Smooth muscle cell (in vitro differentiated cells): ENCODE results near the gene DNAJC6. TPM values are rescaled to one million over a fixed set of nuclear protein-coding genes. Genes with fewer than 3 reads are reported as not detected.

Source experiments
- DNase-seq: peaks from one replicate; lab custom pipeline; 2025; ENCODE audit not compliant: unreplicated experiment; lab: John Stamatoyannopoulos, UW
- H2AFZ ChIP-seq: fragments of 200-600 bp; sonication (generic); 2 replicates; pipeline ENCODE4 v1.6.0; 2016; ENCODE audit warnings: antibody characterized with exemption, low read depth, mild to moderate bottlenecking
- H3F3A ChIP-seq: fragments of 200-600 bp; sonication (generic); 2 replicates; pipeline ENCODE4 v1.6.0; 2017; ENCODE audit warnings: antibody characterized with exemption, low read depth
- H3K27ac ChIP-seq: fragments of 200-600 bp; sonication (generic); 2 replicates; pipeline ENCODE4 v1.5.1; 2016; ENCODE audit warnings: low read depth, mild to moderate bottlenecking
- H3K27me3 ChIP-seq: fragments of 200-600 bp; sonication (generic); 2 replicates; pipeline ENCODE4 v1.6.1; 2016; ENCODE audit warnings: low read depth, mild to moderate bottlenecking
- H3K36me3 ChIP-seq: fragments of 200-600 bp; sonication (generic); 2 replicates; pipeline ENCODE4 v1.5.1; 2016; ENCODE audit warnings: low read depth
- H3K4me1 ChIP-seq: fragments of 200-600 bp; sonication (generic); 2 replicates; pipeline ENCODE4 v1.5.1; 2016; ENCODE audit warnings: low read depth
- H3K4me2 ChIP-seq: fragments of 200-600 bp; sonication (generic); 2 replicates; pipeline ENCODE4 v1.6.0; 2016; ENCODE audit warnings: mild to moderate bottlenecking
- H3K4me3 ChIP-seq: fragments of 200-600 bp; sonication (generic); 2 replicates; pipeline ENCODE4 v1.5.1; 2016; ENCODE audit warnings: mild to moderate bottlenecking
- H3K79me2 ChIP-seq: fragments of 200-600 bp; sonication (generic); 2 replicates; pipeline ENCODE4 v1.6.0; 2016; ENCODE audit warnings: low read depth, mild to moderate bottlenecking
- H3K9ac ChIP-seq: fragments of 200-600 bp; sonication (generic); 2 replicates; pipeline ENCODE4 v1.6.0; 2016; ENCODE audit warnings: low read depth
- H3K9me3 ChIP-seq: fragments of 200-600 bp; sonication (generic); replicated peaks from 2 replicates; pipeline ENCODE4 v1.5.1; 2016; ENCODE audit warnings: low read depth
- H4K20me1 ChIP-seq: fragments of 200-600 bp; sonication (generic); 2 replicates; pipeline ENCODE4 v1.6.0; 2016; ENCODE audit warnings: low read depth
- WGBS: methylation state at CpG from one replicate; pipeline ENCODE4 v1.1.7; 2016; ENCODE audit warnings: low lambda C conversion rate; 5-methylcytosine and 5-hydroxymethylcytosine counted together
- polyA plus RNA-seq: library from polyadenylated mRNA; unstranded; fragments of >200 nt; fragmentation: Nextera tagmentation; extraction: Ambion mirVana; gene quantifications from 2 replicates; pipeline ENCODE4 v1.2.1, GENCODE V29; 2016
- total RNA-seq: library from RNA; depleted of rRNA; stranded (reverse); fragments of >200 nt; gene quantifications from 2 replicates; pipeline ENCODE4 v1.2.3, GENCODE V29; 2014
- TF ChIP-seq, protein P1 (sequence below): fragments of 200-600 bp; sonication (generic); IDR thresholded peaks from 2 replicates; pipeline ENCODE4 v1.5.1; 2017; ENCODE audit warnings: borderline replicate concordance, mild to moderate bottlenecking, antibody characterized with exemption; ENCODE audit not compliant: insufficient read depth, poor library complexity, severe bottlenecking

The DNAJC6 gene
- total and polyA plus RNA-seq, 2 experiments from 2014 or later = 0.70 to 7.8 TPM

- H3K9me3 ChIP-seq = no peaks in the 10 kb centered on the region
- H3K27me3 ChIP-seq = no peaks in the 10 kb centered on the region
- TF ChIP-seq, protein P1, sequence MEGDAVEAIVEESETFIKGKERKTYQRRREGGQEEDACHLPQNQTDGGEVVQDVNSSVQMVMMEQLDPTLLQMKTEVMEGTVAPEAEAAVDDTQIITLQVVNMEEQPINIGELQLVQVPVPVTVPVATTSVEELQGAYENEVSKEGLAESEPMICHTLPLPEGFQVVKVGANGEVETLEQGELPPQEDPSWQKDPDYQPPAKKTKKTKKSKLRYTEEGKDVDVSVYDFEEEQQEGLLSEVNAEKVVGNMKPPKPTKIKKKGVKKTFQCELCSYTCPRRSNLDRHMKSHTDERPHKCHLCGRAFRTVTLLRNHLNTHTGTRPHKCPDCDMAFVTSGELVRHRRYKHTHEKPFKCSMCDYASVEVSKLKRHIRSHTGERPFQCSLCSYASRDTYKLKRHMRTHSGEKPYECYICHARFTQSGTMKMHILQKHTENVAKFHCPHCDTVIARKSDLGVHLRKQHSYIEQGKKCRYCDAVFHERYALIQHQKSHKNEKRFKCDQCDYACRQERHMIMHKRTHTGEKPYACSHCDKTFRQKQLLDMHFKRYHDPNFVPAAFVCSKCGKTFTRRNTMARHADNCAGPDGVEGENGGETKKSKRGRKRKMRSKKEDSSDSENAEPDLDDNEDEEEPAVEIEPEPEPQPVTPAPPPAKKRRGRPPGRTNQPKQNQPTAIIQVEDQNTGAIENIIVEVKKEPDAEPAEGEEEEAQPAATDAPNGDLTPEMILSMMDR = no peak
- H3K4me1 ChIP-seq = peaks cover 42% of the 10 kb centered on the region
- no peak overlapping the region for H3K9ac ChIP-seq
- peak overlapping the region; percentile 77 for H3K4me2 ChIP-seq
- H3K36me3 ChIP-seq = no peaks in the 10 kb centered on the region
- H3K79me2 ChIP-seq = peaks cover 5% of the 10 kb centered on the region
- no peak overlapping the region for H3K4me3 ChIP-seq
- peak overlapping the region; percentile 32 for H3K27ac ChIP-seq
- 8% methylated on average over 5 of the region's 5 CpGs for WGBS
- peaks cover 5% of the 10 kb centered on the region for H3F3A ChIP-seq
- DNase-seq = no peak
- H4K20me1 ChIP-seq = no peaks in the 10 kb centered on the region
- H2AFZ ChIP-seq = peak overlapping the region; percentile 57
Observed at GRCh38 chr1:65278376-65279069, 30.8 kb upstream of the DNAJC6 start.

GRCh38 chr1:65279070-65279779, 30.1 kb upstream of the DNAJC6 start:
- peak overlapping the region; percentile 57 for H2AFZ ChIP-seq

GRCh38 chr1:65281846-65282245, 27.5 kb upstream of the DNAJC6 start:
- Histone ChIP-seq H3K9ac (no peak overlapping the region), H3K9me3 (no peaks in the 10 kb centered on the region), H3F3A (peaks cover 5% of the 10 kb centered on the region), H3K27me3 (no peaks in the 10 kb centered on the region), H4K20me1 (no peaks in the 10 kb centered on the region), H3K4me1 (peaks cover 40% of the 10 kb centered on the region), H3K27ac (no peak overlapping the region), H2AFZ (no peak overlapping the region), H3K36me3 (no peaks in the 10 kb centered on the region), H3K4me3 (no peak overlapping the region), H3K79me2 (no peaks in the 10 kb centered on the region), H3K4me2 (no peak overlapping the region)
- TF ChIP-seq, protein P1 = no peak
- DNase-seq = no peak
- 100% methylated on average over 6 of the region's 6 CpGs for WGBS

More at GRCh38 chr1:65279070-65279779, 30.1 kb upstream of the DNAJC6 start:
- no peaks in the 10 kb centered on the region for H3K27me3 ChIP-seq
- H3K79me2 ChIP-seq = peaks cover 5% of the 10 kb centered on the region
- no peak overlapping the region for H3K27ac ChIP-seq
- peaks cover 42% of the 10 kb centered on the region for H3K4me1 ChIP-seq
- H3K9ac ChIP-seq = no peak overlapping the region
- TF ChIP-seq, protein P1 = no peak
- DNase-seq = no peak
- no peaks in the 10 kb centered on the region for H4K20me1 ChIP-seq
- H3K4me3 ChIP-seq = no peak overlapping the region
- no peaks in the 10 kb centered on the region for H3K9me3 ChIP-seq
- 18% methylated on average over 5 of the region's 5 CpGs for WGBS
- H3K36me3 ChIP-seq = no peaks in the 10 kb centered on the region
- peak overlapping the region; percentile 77 for H3K4me2 ChIP-seq
- H3F3A ChIP-seq = peaks cover 5% of the 10 kb centered on the region

DNA sequence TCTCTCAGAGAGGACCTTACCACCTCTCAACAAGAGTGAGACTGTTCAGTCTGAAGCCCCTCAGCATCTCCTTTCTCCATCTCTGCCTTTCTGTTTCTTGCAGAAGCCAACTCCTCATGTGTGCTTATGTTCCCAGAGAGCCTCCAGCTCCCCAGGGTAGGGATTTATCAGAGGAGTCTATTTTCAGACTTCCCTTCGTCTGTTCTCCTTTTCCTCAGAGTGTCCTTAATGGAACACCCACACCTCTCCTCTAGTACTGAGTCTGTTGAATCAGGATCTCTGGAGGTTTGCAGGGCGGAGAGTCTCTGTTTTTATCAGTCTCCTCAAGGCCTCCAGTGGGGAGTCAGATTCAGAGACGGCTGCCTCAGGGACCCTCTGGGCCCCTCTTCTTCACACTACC, 25.1 kb upstream of the DNAJC6 start:
- H3K9me3 ChIP-seq = no peaks in the 10 kb centered on the region
- H4K20me1 ChIP-seq = no peaks in the 10 kb centered on the region
- TF ChIP-seq, protein P1 = no peak
- H2AFZ ChIP-seq = no peak overlapping the region
- no peaks in the 10 kb centered on the region for H3K36me3 ChIP-seq
- H3K27ac ChIP-seq = no peak overlapping the region
- no peak overlapping the region for H3K9ac ChIP-seq
- no peaks in the 10 kb centered on the region for H3F3A ChIP-seq
- no peak overlapping the region for H3K4me3 ChIP-seq
- H3K4me2 ChIP-seq = no peak overlapping the region
- no peaks in the 10 kb centered on the region for H3K27me3 ChIP-seq
- H3K4me1 ChIP-seq = peaks cover 16% of the 10 kb centered on the region
- no peak for DNase-seq
- WGBS = 77% methylated on average over 3 of the region's 3 CpGs
- no peaks in the 10 kb centered on the region for H3K79me2 ChIP-seq
